ENCODE measurements around the gene FARS2. TPM values are rescaled to one million over a fixed set of nuclear protein-coding genes. Genes with fewer than 3 reads are reported as not detected.

FARS2 gene
- 10.1 to 10.7 TPM (median 10.4 TPM) in 5 replicates for total RNA-seq (2022; extraction: Qiagen RNA extraction)

GRCh38 chr6:5260661-5261544 is at the start of gene FARS2, which contains the start of gene LYRM4:
Gene FARS2, plus strand, starts transcription at chr6:5261513.
Gene LYRM4, minus strand, starts transcription at chr6:5260950. Its CDS starts 217 bp downstream, at chr6:5260733.

Other genes with a start within 250 kb of the FARS2 start
- gene PPP1R3G, start 176.2 kb upstream of the FARS2 start, total RNA-seq (2022; extraction: Qiagen RNA extraction): 1.9 to 2.6 TPM (median 2.2 TPM) in 5 replicates
- gene LYRM4, start 563 bp upstream of the FARS2 start, total RNA-seq (2022; extraction: Qiagen RNA extraction): 24.9 to 36.2 TPM (median 32.0 TPM) in 5 replicates